ENCODE results near the gene NLRX1. TPM values are rescaled to one million over a fixed set of nuclear protein-coding genes. Genes with fewer than 3 reads are reported as not detected.

NLRX1 gene
- total and polyA plus RNA-seq, 10 of the 15 experiments (the other 5 are each of a cell fraction or from before 2014, with no cell fraction given) = 0.85 to 18.5 (median 10.0) TPM

DNA sequence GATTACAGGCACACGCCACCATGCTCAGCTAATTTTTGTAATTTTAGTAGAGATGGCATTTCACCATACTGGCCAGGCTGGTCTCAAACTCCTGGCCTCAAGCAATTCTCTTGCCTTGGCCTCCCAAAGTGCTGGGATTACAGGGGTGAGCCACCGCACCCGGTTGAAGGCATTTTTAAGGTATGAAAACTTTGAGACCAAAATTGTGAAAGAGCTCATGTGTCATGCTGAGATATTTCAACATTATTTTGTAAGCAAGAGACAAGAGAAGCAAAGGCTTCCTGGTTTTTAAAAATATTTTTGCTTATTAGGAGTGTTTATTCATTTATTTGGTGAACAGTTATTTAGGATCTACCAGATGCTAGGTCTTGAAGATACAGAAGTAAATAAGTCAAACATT, 23.6 kb downstream of the NLRX1 start (continued):
- TF ChIP-seq, protein P1, sequence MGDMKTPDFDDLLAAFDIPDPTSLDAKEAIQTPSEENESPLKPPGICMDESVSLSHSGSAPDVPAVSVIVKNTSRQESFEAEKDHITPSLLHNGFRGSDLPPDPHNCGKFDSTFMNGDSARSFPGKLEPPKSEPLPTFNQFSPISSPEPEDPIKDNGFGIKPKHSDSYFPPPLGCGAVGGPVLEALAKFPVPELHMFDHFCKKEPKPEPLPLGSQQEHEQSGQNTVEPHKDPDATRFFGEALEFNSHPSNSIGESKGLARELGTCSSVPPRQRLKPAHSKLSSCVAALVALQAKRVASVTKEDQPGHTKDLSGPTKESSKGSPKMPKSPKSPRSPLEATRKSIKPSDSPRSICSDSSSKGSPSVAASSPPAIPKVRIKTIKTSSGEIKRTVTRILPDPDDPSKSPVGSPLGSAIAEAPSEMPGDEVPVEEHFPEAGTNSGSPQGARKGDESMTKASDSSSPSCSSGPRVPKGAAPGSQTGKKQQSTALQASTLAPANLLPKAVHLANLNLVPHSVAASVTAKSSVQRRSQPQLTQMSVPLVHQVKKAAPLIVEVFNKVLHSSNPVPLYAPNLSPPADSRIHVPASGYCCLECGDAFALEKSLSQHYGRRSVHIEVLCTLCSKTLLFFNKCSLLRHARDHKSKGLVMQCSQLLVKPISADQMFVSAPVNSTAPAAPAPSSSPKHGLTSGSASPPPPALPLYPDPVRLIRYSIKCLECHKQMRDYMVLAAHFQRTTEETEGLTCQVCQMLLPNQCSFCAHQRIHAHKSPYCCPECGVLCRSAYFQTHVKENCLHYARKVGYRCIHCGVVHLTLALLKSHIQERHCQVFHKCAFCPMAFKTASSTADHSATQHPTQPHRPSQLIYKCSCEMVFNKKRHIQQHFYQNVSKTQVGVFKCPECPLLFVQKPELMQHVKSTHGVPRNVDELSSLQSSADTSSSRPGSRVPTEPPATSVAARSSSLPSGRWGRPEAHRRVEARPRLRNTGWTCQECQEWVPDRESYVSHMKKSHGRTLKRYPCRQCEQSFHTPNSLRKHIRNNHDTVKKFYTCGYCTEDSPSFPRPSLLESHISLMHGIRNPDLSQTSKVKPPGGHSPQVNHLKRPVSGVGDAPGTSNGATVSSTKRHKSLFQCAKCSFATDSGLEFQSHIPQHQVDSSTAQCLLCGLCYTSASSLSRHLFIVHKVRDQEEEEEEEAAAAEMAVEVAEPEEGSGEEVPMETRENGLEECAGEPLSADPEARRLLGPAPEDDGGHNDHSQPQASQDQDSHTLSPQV (IDR thresholded peaks at IDR 0.05) = no peak
- TF ChIP-seq TAF1 (IDR thresholded peaks at IDR 0.05; ENCODE audit: borderline replicate concordance, low read depth, low read length) (no peak), SMC3 (IDR thresholded peaks at IDR 0.05; ENCODE audit: borderline replicate concordance, low read length) (no peak), SP1 (IDR thresholded peaks at IDR 0.05; ENCODE audit: low read depth, low read length) (no peak), ESRRA (IDR thresholded peaks at IDR 0.05; ENCODE audit: low read length) (no peak), FOS (IDR thresholded peaks at IDR 0.05; ENCODE audit: borderline replicate concordance, extremely low read depth, insufficient read length) (no peak)

DNA sequence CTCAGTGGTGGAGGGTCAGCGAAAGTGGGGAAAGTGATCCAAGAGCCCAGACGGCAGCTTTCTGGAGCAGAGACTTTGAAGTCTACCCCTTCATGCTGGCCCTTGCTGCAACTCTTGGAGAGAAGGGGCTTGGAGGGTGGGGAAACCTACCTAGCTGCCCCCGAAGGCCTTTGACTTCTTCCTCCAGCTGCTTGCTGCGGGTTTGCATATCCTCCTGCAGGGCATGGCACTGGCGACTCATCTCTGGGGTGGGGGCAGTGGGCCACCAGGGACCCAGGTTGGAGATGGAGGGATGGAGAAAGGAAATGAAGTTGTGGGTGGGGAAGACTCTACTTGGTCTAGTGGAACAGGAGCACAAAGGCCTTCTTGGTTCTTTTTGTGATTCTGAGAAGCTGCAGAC, 24.5 kb downstream of the NLRX1 start:
- H3K4me1 ChIP-seq (ENCODE audit: control insufficient read depth, insufficient read depth, low read length) = no peaks in the 10 kb centered on the region
- ChIA-PET RAD21 (ENCODE audit: unreplicated experiment) (no interaction called here), SMC1A (ENCODE audit: uncharacterized antibody, unreplicated experiment) (interaction anchor here (0.5 to 0.6 kb wide), 2 partner anchors 46 to 170 kb away, joined by 3 read pairs; no protein-coding TSS in a partner anchor), CTCF (interaction anchor here (0.6 to 1.3 kb wide), 2 partner anchors 92 to 156 kb away, joined by 3 read pairs; no protein-coding TSS in a partner anchor), POLR2A (no interaction called here)
- no TSS peak for BruUV-seq (replicated peaks)
- 0 out of 4 replicates have a peak, but pooled peaks cover 0 to 2% of the 10 kb centered on the region in 2 experiments for H3K27me3 ChIP-seq (replicated peaks in 1 of 2; ENCODE audit: control insufficient read depth in 2 of 2, insufficient read depth in 2 of 2, low read length in 1 of 2)
- no peaks in the 10 kb centered on the region for H3K9me3 ChIP-seq (replicated peaks; ENCODE audit: control insufficient read depth, insufficient read depth, low read length)
- in situ Hi-C loops (cut with MboI) = no loop called here
- intact Hi-C loops (cut with micrococcal nuclease; ENCODE audit: unreplicated experiment) = no loop called here
- ATAC-seq (no peak), FAIRE-seq (no peak), DNase-seq (ENCODE audit: low read depth, low spot score) (no peak)
- H3K79me2 ChIP-seq (ENCODE audit: control insufficient read depth, insufficient read depth, low read length) = no peaks in the 10 kb centered on the region
- H3K4me2 ChIP-seq (ENCODE audit: control insufficient read depth, insufficient read depth) = no peak overlapping the region
- TF ChIP-seq NR2C2 (IDR thresholded peaks at IDR 0.05; ENCODE audit: borderline replicate concordance, control insufficient read depth, insufficient read length, low read depth) = no peak
- no peaks in the 10 kb centered on the region for H4K20me1 ChIP-seq (ENCODE audit: control insufficient read depth, insufficient read depth)
- WGBS (ENCODE audit: insufficient coverage, insufficient replicate concordance, low lambda C conversion rate, missing lambda C conversion rate) = 46% methylated on average over 5 of the region's 5 CpGs
- no peaks in the 10 kb centered on the region for H3K36me3 ChIP-seq (ENCODE audit: control insufficient read depth in 2 of 2, insufficient read depth in 2 of 2, low read length in 1 of 2)
- H3K9ac ChIP-seq (ENCODE audit: control insufficient read depth, insufficient read depth, low read length) = no peak overlapping the region
- H2AFZ ChIP-seq (ENCODE audit: control insufficient read depth, low read depth, low read length) = no peak overlapping the region
- H3K4me3 ChIP-seq = no peak overlapping the region
- H3K27ac ChIP-seq (ENCODE audit: control insufficient read depth, insufficient read depth) = no peak overlapping the region

All from GM12878 (cell line).